GM19035 (cell line): ENCODE data around the gene NPPB.
A peak's percentile ranks its signal among the peaks of the same experiment; 100 is the strongest.
"Not testable (repeated sequence)": the region's sequence is repeated elsewhere in the genome, so short reads cannot be mapped to it uniquely, and the experiment has no call there.

Experiments
- ATAC-seq: cut with Tn5 transposase; IDR thresholded peaks from one replicate; pipeline ENCODE4 v1.9.1; 2021; ENCODE audit not compliant: unreplicated experiment

Gene NPPB

DNA sequence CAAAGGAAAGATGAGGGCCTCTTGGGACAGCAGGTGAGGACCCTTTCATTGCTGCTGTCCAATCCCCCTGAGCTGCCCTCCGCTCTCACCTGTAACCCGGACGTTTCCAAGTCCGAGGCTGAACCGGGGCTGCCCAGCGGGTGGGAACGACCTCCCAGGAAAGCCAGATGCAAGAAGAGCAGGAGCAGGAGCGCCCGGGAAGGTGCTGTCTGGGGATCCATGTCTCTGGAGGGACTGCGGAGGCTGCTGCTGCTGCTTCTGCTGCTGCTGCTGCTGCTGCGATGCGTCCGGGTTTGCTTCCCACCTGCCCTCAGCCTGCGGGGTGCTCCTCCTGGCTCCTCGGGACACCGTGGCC, at the start of gene NPPB:
TSS of gene NPPB (minus strand) at position 333 of the 355 bp plus-strand sequence. CDS start at position 221, 112 bp downstream.
- ATAC-seq: no peak

DNA sequence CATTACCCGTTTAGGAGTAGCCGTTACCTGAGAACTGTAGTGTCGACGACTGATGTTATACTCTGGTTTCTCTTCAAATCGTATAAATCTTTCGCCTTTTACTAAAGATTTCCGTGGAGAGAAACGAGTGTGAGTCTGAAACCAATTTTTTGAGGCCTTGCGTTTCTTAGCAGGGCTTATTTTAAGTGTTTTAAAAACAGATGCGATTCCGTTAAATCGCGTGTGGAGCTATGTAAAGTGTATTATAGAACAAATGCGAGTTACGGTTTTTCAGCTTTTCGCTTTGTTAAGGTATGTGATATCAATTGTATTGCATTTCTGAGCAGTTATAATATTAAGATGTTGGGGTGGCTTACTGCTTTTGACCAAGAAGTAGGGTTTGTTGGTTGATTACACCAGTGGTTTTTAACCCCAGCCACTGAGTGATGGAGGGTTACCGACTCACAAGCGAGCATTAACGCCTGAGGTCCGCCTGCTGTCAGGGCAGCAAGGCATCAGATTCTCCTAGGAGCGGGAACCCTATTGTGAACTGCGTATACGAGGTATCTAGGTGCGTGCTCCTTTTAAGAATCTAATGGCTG, 49.4 kb upstream of the NPPB start:
- ATAC-seq: peak; percentile 51

- ATAC-seq: peak; percentile 51
Observed at GRCh38 chr1:11907275-11908094, 48.7 kb upstream of the NPPB start.

DNA sequence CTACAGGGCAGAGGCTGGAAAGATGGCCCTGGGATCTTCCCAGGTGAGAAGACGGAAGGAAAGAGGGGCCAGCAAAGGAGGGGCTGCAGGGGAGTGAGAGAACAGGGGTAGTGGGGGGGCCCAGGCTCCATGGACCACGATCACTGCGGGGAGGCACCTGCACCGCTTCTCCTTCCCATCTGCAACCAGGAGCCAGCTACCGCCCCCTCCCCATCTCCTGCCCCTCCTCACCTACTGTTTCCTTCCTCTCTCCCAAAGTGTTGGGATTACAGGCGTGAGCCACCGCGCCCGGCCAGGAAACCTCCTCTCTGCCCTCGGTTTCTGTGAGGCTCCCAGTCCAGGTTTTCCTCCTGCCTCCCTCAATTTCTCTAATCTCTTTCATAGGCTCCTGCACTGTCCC, 48.1 kb upstream of the NPPB start:
- no peak for ATAC-seq

DNA sequence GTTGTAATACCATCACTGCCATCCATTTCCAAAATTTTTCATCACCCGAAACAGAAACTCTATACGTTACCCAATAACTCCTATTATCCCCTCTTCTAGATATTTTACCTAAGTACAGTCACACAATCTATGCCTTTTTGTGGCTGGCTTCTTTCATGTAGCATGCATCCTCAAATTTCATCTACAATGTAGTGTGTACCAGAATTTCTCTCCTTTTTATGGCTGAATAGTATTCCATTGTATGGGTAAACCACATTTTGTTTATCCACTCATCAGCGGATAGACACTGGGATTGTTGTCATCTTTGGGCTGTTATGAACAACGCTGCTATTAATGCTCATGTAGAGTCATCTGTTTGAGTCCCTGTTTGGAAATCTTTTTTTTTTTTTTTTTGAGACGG, 46.2 kb upstream of the NPPB start:
- ATAC-seq: no peak

DNA sequence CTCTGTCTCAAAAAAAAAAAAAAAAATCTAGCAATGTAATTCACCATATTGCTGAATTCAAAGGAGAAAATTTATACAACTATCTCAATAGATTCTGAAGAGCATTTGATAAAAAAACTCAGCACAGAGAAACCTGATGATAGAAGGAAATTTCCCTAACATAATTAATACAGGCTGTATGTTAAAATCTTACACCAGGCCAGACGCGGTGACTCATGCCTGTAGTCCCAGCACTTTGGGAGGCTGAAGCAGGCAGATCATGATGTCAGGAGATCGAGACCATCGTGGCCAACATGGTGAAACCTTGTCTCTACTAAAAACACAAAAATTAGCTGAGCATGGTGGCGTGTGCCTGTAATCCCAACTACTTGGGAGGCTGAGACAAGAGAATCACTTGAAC, 45.4 kb upstream of the NPPB start:
- ATAC-seq: not testable (repeated sequence)

DNA sequence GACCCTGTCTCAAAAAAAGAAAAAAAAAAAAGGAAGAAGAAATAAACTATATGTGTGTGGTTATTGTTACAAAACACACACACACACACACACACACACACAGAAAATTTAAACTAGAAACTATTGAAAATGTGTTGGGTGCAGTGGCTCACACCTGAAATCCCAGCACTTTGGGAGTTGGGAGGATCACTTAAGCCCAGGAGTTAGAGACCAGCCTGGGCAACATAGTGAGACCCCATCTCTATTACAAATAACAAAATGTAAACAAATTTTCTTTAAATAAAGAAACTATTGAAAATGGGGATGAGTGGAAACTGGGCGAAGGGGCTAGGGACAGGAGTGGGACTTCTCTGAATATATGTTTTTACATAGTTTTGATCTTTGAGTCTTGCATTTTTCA, 44.5 kb upstream of the NPPB start:
- no peak for ATAC-seq

GRCh38 chr1:11901446-11901845, 42.7 kb upstream of the NPPB start:
- ATAC-seq: not testable (repeated sequence)

- no peak for ATAC-seq
Observed at GRCh38 chr1:11898831-11899467, 40.2 kb upstream of the NPPB start.

DNA sequence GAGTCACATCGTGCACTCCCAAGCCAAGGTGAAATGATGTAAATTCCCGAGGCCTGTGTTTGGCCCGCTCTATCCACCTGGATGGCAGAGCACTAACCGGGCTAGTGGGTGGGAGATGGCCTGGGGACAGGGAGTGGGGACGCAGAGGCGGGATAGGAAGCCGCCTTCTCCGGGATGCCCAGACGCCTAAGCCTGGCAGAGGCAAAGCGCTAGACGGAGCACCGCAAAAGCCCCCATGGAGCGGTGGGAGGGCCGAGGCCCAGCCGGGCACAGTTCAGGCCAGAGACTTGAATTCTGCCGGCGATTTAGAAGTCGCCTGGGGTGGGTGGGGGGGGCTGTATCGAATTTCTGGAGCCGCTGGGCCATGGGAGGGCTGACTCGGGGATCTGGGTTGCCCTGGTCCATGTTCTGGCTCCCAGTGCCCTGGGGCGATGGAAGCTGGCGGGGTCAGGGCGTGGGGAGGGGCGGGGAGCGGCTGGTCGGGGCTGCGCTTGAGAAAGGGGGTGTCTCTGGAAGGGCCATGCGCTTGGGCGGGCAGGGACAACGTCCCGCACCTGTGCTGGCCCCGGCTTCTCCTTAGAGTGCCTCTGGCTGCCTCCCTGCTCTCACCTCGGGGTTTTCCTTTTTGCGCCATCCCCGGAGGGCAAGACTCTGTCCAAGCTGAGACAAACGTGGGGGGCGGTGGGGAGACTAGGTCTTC, 39.5 kb upstream of the NPPB start:
- ATAC-seq: no peak

DNA sequence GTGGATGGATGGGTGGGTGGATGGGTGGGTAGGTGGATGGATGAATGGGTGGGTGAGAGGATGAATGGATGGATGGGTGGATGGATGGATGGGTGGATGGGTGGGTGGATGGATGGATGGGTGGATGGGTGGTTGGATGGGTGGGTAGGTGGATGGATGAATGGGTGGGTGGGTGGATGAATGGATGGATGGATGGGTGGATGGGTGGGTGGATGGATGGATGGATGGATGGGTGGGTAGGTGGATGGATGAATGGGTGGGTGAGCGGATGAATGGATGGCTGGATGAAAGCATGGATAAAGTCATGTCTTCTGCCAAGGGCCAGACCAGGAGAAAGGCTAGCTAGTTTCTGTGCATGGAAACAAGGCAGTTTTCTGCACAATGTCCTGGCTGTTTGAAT, 35.8 kb upstream of the NPPB start:
- ATAC-seq: not testable (repeated sequence)

- no peak for ATAC-seq
Observed at GRCh38 chr1:11893907-11894251, 35.1 kb upstream of the NPPB start.

- no peak for ATAC-seq
Observed at GRCh38 chr1:11891433-11892186, 32.9 kb upstream of the NPPB start.

DNA sequence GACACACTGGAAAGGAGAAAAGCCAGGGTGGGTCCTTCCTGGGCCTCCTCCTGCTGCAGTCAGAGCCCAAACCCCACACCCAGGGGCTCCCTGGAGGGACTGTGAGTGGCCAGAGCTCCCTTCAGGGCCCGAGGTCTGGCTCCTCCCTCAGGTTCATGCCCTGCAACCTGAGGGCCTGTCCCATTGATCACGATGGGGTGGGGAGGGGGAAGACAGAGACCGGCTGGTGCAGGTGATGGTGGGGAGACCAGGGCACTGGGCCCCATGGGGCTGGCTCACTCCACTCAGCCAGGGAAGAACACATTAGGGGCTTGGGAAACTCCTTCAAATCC, 30.1 kb upstream of the NPPB start:
- ATAC-seq: no peak

DNA sequence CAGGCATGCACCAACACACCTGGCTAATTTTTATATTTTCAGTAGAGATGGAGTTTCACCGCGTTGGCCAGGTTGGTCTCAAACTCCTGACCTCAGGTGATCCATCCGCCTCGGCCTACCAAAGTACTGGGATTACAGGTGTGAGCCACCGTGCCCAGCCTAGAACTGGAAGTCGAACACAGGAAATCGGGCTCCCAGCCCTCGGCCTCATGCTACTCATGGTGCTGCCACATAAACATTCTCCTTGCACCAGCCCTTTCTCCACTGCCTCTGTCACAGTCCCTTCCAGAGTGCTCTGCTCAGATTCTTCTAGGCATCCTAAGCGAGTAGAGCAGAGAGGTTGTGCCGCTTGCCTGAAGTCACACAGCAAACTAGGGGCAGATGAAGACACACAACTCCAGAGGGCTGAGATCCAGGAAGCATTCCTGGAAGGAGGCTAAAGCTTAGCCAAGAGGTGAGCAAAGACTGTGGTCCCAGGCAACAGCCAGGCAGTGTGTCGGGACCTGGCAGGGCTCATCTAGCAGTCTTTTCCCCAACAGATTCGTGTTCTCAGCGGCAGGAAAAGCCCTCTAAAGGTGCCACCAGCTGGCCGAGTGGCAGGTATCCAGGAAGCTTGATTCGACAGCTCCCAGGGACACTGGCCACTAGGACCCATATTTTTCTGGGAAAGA, 29.6 kb upstream of the NPPB start:
- ATAC-seq: no peak

- ATAC-seq: no peak
Observed at GRCh38 chr1:11887666-11888007, 28.9 kb upstream of the NPPB start.

DNA sequence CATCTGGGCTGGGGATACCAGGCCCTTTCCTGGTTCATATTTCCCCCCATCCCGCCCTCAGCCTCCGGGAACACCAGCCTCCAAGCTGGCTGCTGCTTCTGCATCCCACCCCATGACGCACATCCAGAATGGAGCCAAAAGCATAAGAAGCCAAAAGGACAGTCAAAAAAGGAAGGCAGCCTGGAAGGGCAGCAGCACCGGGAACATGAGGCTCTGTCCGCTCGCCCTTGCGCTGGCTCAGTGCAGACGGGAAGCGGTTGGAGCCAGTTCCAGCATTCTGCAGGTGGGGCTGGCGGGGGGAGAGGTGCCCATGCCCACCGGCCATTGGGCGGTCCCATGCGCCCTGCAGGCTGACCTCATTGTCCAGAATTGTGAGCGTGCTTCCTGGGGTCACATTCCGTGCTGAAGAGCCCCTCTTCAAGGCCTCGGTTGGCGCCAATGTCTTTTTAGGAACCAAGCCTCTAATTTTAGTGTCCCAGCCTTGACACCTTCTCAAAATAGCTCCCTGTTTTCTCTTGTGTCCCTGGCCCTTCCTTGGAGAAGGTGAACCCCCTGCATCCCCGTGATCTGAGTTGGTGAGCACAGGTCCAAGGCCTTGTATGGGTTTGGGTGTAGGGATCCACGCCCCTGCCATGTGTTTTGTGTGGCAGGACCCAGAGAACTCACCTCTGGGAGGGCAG, 28.4 kb upstream of the NPPB start:
- ATAC-seq: no peak

DNA sequence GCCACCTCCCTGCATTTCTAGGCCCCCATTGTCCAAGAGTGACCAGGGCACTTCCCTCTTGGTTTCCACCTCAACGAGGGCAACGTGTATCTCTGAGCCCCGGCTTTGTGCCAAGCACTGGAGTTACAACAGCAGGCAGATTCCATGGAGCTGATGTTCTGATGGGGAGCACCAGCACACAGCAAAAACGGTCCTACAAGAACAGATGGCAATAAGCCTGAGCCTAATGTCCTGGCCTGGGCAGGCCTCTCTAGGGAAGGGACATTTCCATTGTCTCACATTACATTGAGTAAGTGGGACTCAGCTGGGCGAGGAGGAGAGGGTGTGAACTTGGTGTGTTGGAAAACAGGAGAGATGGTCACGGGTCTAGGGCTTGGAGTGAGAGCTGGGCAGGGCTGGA, 27.2 kb upstream of the NPPB start:
- ATAC-seq: no peak

- ATAC-seq: no peak
Observed at GRCh38 chr1:11882814-11883538, 24.2 kb upstream of the NPPB start.
